GM18508 (cell line): ENCODE results near the gene CYBC1.
A peak's percentile ranks its signal among the peaks of the same experiment; 100 is the strongest.
"Not testable (repeated sequence)": the region's sequence is repeated elsewhere in the genome, so short reads cannot be mapped to it uniquely, and the experiment has no call there.

Source experiments
- ATAC-seq: cut with Tn5 transposase; IDR thresholded peaks from one replicate; pipeline ENCODE4 v1.9.1; 2021; ENCODE audit warnings: moderate number of reproducible peaks; ENCODE audit not compliant: insufficient read depth, unreplicated experiment

Gene CYBC1

DNA sequence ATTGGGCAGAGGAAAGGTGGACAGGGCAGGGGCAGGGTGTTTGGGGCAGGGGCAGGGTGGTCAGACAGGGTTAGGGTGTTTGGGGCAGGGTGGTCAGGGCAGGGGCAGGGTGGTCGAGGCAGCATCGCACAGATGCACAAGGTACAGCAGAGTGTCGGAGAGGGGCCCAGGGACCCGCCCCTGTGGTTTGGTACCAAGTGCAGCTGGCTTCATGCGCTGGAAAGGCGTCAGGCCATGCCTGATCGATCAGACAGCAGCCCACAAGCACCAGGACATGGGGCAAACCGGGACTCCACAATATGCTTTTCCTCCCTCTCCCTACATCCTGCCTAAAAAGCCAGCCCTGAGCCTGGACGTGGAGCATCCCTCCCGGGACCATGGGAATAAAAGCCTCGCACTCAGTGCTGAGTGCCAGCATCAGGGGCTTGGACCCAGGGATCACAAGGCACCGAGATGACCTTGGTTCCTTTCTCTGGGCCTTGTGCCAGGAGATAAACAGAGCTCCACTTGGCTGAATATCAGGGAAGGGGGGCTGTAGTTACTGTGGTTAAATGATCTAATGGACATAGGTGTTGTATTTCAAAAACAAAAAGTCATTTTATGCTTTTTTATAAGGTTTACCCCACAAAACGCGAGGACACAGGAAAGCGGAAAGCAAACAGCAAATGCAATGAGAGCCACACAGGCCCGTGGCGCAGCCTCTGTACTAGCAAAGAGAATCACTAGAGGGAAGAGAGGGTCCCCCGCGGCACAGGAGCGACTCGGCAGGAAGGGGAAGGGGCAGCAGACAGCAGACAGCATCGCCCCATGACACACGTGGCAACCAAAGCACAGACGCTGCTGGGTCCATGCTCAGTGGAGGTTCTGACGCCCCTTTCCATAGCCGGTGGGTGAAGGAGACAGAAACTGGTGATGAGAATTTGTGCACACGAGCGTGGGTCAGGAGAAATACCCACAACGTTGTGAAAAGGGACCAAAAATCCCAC, 37.7 kb downstream of the CYBC1 start:
- ATAC-seq: no peak

DNA sequence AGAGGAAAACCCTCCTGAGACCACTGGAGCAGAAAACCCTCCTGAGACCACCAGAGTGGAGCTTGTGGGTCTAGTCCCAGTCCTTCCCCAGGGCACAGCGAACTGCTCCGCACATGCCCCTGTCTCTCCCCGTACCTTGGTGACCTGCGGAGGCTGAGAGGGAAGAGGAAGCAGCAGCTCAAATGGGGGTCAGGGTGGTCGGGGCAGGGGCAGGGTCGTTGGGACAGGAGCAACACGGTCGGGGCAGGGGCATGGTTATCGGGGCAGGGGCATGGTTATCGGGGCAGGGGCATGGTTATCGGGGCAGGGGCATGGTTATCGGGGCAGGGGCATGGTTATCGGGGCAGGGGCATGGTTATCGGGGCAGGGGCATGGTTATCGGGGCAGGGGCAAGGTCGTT, 38.5 kb downstream of the CYBC1 start:
- ATAC-seq: not testable (repeated sequence)

DNA sequence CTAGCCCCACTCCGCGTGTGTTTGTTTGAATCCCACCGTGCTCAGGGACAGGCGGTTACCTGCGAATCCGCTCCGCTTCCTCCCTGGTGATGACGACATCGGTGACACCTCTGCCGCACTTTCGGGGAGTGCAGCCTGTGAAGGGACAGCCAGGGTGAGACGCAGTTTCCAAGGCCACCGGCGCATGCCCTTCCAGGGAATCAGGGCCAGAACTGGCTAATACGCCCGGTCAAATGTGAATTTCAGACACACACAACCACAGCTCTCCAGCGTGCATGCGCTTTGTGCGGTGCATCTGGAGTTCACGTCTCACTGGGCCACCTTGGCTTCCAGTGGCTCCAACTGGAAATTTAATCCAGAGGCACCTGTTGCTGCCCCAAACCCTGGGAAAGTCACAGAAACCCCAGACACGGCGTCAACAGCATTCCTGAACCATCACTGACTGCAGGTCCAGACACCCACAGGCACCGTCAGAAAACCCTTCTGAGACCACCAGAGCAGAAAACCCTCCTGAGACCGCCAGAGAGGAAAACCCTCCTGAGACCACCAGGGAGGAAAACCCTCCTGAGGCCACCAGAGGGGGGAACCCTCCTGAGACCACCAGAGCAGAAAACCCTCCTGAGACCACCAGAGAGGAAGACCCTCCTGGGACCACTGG, 39.0 kb downstream of the CYBC1 start:
- no peak for ATAC-seq

DNA sequence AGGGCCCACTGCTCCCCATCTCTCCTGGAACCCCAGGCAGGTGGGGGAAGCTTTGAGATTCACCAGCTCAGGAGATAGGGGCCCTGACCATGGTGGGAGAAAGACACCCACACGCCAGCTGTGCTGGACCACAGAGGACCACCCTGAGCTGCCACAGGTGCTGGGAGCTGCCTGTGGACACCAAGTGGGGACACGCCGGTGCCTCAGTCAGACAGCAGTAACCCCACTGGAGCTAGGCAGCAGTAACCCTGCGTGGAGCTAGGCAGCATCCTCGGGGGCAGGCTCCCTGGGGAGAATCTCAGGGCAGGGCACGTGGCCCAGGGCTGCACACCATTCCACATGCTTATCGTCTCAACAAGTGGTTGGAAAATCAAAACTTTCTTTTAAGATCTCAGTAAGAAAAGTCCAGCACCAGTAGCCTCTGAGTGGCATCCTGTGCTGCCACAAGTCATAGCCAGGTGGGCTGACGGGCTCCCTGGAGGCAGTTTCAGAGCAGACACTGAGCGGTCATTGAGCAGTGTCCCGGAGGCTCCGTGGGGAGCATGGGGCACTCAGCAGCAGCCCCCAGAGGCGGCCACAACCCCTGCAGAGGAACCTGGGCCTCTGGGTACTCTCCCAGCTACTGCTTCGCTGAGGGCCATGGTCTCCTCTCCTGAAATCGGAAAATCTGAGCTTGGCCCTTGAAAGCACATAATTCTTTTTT, 40.4 kb downstream of the CYBC1 start:
- no peak for ATAC-seq

DNA sequence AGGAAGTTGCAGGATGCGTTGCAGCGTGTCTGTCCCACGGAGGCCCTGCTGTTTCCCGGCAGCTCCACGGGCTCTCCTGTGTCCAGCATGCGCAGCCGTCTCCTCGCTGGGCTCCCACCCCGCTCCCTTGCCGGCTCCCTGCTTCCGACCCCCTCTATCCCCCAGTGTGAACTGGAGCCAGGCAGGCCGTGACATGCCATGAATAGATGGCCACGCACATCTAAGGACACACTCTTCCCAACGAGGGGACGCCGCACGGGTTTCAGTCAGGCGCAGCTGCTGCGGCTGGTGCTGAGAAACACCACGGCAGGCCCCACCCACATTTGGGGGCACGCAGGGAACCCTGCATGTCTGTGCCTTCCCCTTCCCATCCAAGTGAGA, 41.6 kb downstream of the CYBC1 start:
- no peak for ATAC-seq

DNA sequence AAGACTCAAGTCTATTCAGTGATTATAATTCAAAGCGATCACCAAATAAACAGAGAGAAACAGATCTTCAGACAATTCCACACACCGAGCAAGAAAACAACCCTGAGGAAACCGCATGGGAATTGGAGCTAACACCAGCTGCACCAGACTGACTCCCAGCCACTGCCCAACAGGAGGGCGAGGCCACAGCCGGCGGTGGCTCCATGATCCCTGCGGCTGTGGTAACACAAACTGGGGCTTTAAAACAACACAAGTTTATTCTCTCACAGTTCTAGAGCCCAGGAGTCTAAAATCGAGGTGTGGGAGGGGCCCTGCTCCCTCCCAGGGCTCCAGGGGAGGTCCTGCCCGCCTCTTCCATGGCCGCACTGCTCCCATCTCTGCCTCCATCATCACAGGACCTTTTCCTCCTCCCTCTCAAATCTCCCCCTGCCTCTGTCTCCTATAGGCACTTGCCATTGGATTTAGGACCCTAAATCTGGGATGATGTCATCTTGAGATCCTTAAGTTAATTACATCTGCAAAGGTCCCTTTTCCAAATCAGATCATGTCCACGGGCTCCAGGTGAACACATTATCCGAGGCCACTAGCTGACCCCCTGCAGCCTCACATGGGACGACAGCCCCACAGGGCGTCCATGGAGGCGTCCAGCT, 42.1 kb downstream of the CYBC1 start:
- no peak for ATAC-seq

DNA sequence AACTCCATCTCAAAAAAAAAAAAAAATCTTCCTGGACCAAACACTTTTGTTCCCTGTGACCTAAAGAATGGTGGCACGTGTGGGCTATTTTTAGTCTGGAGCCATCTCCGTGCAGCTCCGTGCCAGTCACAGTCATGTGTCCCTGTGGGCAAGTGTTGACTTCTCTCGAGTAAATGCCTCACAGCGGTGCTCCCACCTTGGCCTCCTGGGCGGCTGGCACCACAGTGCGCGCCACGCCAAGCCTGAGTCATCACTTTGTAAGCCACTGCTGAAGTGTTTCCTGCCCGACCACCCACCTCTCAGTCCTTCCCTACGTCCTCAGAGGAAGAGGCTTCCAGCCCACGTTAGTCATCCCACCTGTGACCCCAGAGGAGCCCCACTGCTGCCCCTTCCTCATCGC, 43.3 kb downstream of the CYBC1 start:
- no peak for ATAC-seq

DNA sequence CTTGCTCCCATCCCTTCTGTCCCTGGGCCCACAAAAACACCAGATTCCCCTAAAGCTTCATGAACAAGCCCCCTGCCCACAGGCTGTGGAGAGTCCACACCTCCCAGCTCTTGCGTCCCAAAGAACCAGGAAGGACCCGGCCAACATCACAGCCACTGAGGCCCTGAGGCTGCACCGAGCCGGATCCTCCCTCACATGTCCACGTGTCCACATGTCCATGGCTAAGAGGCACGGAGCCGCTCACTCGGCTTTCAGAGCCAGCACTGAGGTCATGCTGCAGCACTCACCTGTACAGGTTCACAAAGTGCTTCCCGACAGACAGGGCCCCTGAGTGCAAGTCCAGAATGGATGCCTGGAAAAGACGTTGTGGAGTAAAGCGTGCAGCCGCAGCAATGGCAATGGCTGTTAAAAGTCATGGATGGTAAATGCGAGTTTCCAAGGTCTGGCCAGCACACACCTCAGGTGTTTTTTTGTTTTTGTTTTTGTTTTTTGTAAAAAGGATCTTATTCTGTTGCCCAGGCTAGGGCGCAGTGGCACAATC, 44.4 kb downstream of the CYBC1 start:
- no peak for ATAC-seq

DNA sequence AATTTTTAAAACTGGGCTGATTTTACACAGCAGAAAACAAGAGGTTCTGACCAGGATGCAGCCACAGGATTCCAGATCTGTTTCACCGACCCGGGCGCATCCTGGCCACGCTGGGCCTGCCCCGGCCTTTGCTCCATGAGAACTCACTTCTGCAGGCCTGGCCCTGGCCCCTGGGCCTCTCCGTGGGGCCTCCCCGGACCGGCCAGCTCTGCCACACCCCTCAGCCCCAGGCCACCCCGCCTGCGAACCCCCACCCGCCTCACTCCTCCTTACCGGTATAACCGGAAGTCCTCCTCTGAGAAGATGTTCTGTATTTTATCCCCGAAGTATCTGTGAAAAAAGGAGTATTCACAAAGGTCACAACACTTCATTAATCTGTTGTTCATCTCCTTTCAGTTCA, 45.5 kb downstream of the CYBC1 start:
- no peak for ATAC-seq

DNA sequence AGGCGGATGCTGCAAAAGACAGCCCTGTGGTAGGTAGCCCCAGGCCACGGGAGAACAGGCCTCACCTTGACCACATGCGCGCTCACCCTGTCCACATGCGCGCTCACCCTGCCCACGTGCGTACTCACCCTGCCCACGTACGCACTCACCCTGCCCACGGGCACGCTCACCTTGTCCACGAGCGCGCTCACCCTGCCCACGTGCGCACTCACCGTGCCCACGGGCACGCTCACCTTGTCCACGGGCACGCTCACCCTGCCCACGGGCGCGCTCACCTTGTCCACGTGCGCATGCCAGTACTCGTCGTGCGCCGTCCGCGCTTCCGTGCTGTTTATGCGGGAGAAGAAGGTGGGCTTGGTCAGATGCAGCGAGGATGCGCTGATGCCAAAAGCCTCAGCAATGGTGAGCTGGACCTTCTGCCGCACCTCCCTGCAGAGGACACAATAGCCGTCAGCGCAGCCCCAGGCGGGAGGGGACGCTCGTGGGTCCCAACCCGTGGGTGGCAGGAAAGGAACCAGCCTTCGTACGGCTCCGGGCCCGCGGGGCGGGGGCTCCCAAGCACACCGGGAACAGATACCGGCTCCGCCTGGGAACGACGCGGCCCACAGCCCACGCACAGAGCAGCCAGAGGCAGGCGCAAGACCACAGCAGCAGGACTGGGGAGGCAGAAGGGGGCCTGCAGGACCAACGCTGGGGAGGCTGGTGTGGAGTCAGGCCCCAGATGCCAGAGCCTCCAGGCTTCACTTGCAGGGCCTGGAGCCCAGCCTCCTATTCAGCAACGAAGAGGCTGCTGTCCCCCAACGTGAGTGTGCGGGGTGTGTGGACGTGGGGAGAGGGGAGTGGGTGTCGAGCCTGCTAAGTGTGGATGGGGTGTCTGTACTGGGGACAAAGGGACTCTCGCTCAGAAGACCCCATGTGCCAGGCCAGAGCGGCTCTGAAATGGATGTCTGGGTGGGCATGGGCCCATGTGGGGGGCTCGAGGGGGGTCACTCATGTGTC, 46.6 kb downstream of the CYBC1 start:
- ATAC-seq: no peak

DNA sequence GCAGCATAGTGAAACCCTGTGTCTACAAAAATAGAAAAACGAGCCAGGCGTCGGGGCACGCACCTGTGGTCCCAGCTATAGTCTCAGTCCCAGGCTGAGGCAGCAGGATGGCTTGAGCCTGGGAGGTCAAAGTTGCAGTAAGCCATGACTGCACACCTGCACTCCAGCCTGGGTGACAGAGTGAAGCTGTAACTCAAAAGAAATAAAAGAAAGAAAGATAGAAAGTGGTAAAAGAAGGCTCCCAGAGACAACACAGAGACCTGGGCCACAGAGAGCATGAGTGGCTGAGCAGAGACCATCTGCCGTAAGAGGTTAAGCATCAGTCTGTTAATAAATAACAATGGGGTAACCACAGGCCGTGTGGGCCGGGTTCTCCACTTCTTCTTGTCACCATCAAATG, 47.7 kb downstream of the CYBC1 start:
- ATAC-seq: peak; percentile 58

DNA sequence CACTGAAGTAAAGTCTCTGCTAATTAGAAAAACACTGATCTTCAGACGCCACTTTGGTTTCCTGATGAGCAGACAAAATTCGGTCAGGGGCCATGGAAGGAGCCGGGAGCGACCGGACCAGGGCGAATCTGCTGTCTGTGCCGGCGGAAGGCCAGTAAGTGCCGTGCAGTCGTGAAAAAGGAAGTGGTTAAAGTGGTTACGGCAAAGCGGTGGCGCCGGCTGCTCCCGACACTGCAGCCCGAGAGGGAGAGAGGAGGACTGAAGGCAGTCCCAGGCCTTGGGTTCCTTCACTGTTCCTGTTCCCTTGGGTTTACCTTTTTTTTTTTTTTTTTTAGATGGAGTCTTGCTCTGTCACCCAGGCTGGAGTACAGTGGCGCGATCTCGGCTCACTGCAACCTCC, 49.7 kb downstream of the CYBC1 start:
- ATAC-seq: no peak

DNA sequence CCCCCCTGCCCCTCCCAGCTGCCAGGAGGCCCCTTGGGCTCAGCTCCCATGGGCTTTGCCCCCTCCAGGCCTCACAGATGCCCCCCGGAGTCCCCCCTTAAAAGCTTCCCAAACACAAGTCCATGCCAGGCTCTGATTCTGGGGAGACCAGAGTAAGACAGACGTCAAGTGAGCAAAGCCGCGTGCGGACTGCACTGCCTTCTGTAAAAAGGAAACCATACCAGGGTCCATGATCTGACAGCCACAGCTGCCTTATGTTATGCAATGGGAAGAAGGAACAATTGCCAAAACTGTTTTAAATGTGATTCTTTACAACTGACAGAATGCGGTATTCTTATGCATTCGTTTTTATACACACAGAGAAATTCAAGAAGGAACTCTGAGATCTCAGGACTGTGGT, 50.3 kb downstream of the CYBC1 start:
- ATAC-seq: no peak

DNA sequence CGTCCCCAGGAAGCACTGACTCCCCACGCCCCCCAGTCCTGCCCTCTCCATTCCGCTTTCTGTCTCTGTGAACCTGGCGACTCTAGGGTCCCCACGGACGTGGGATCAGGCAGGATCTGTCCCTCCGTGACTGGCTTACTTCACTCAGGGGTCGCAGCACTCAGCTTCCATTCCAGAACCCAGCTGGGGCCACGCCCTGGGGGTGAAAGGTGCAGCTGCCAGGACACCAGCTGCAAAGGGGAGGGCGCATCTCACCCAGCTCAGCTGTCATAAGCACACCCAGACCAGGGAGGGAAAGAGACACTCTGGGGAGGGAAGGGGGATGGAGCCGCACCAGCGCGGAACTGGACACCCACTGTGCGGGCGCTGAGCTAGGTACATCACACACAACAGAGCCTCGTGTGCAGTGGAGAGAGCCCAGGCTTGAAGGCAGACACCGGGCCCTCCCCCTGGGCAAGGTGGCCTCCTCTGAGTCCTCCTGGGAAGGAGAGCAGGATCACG, 50.9 kb downstream of the CYBC1 start:
- no peak for ATAC-seq

DNA sequence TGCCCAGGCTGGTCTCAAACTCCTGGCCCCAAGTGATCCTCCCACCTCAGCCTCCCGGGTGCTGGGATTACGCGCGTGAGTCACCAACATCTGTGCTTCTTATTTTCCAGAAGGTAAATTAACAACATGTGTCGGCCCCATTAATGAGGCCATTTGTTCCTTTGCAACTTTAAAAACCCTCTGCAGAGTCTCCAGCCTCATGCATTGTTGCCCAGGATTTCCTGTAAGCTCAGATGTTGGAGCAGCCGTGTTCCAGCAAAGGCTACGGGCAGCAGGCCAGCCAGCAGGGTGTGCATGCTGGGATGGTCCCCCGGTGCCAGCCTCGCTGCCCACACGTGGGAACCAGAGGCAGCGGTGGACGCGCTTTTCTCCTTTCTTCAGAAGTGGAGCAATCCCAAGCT, 51.5 kb downstream of the CYBC1 start:
- ATAC-seq: no peak

DNA sequence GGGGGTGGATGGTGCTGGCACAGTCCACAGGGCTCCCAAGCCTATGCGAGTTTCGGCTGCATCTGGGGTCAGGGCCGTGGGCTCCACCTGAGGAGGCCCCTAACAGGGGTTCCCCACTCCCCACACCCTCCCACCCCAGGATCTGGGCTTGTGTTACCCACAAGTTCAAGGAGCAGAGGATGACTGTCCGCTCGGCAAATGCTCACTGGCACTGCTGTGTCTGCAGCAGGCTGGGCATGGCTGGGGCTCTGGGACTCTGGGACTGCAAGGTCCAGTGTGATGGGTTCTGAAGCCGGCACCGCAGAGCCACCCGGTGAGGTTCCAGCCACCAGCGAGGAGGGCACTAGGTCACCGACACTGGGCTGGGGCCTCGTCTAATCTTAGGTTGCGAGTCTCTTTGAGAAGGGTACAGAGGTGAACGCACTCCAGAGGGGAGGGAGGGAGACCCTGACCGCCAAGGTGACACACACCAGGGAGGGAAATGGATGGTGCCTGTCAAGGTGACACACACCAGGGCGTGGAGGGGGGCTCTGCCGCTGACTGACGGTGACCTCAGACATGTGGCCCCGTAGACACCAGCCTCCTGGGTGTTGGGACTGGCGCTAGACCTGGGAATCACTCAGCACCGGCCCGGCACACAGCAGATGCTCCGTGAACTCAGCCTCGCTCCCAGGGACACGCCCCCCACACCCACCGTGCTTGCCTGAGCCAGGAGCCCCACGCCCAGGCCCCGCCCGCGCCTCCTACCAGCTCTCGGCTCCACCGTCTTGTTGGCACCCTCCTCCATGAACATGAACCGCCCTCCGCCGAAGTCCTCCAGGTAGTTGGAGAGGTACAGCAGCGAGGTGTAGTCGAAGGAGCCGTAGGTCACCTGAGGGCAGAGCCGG, 52.9 kb downstream of the CYBC1 start:
- no peak for ATAC-seq

DNA sequence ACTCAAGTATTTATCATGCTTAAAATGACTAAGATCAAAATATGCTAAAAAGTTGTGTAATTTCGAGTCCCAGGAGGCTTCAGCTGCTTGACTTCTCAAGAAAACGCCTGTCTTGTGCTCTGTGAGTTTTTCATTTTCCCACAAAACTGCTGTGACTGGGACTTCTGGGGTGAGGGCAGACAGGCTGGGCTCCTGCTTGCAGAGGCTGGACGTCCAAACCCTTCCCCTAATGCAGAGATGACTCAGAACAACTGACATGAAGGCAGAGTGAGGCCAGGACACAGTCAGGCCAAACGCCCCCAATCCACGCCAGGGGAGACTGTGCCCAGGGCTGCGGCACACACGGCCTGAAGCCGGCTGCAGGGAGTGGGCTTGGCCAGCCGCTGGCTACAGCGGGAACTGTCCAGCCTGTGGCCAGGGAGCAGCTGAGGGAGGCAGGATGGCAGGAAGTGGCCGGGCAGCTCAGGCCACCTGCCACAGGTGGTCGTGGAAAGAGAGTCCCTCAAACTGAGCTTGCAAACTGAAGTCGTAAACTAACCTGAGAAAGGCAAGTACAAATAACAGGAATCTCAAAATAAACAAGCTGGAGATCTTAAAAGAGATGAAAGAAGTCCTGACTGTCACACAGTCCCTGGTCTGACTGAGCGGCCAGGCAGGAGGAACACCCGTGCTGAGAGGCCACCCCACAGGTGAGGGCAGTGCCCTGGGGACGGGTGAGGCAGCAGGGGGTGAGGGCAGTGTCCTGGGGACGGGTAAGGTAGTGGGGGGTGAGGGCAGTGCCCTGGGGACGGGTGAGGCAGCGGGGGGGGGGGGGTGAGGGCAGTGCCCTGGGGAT, 53.7 kb downstream of the CYBC1 start:
- ATAC-seq: no peak
